Tongue (tissue), 2 donors: Measurements from ENCODE around the gene OR2AJ1. TPM values are rescaled to one million over a fixed set of nuclear protein-coding genes. Genes with fewer than 3 reads are reported as not detected.

Experiments used
- DNase-seq: peaks from one replicate; pipeline ENCODE4 v3.0.0-alpha.2; 2015
- total RNA-seq: library from RNA; depleted of rRNA; stranded (reverse); fragments of >200 nt; gene quantifications from one replicate; pipeline ENCODE4 v1.2.3, GENCODE V29; 2014

Gene OR2AJ1
- total RNA-seq, 1 donor from 2014 or later, result not detected

GRCh38 chr1:247961791-247962190 is 37.1 kb downstream of the OR2AJ1 start:
- DNase-seq, result no peak

GRCh38 chr1:247962911-247963588 is 38.4 kb downstream of the OR2AJ1 start:
- DNase-seq, result no peak

DNA sequence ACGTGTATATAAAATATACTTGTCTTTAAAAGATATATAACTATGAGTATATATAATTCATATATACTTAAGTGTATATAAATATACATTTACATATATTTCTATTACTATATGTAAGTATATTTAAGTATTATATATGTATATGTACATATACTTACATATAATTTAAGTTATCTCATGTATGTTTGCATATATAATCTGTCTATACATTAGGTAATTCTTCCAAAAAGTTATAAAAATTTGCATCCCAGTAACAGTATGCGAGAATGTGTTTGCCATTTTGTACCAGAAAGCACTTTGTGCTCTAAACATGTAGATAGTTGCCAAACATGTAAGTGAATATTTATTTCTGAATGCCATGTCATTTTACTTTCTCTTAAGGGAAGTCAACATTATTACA is 40.2 kb downstream of the OR2AJ1 start, which contains the start of gene OR2AK2:
Gene OR2AK2 (plus strand): TSS at position 301 of the 400 bp plus-strand sequence. CDS start 144 bp downstream, outside the sequence.
- DNase-seq, result no peak

- no peak for DNase-seq
These were observed 42.0 kb downstream of the OR2AJ1 start for GRCh38 chr1:247966532-247967204.

Other genes with a start within 250 kb of the OR2AJ1 start
- gene OR13G1, start 245.2 kb upstream of the OR2AJ1 start, total RNA-seq, result not detected
- gene OR6F1, start 208.2 kb upstream of the OR2AJ1 start, total RNA-seq, result not detected
- gene OR14K1, start 186.3 kb upstream of the OR2AJ1 start, total RNA-seq, result not detected
- gene OR14A2, start 176.7 kb upstream of the OR2AJ1 start, total RNA-seq, result not detected
- gene OR1C1, start 164.3 kb upstream of the OR2AJ1 start, total RNA-seq, result not detected
- not detected for gene OR14A16, start 100.8 kb upstream of the OR2AJ1 start, total RNA-seq
- gene OR11L1, start 83.0 kb upstream of the OR2AJ1 start, total RNA-seq, result not detected
- gene TRIM58, start 67.7 kb upstream of the OR2AJ1 start, total RNA-seq, result 2.5 TPM
- gene OR2W3, start 29.3 kb upstream of the OR2AJ1 start, total RNA-seq, result 1.2 TPM
- not detected for gene OR2T8, start 4.6 kb upstream of the OR2AJ1 start, total RNA-seq
- not detected for gene OR2L8, start 24.0 kb downstream of the OR2AJ1 start, total RNA-seq
- gene OR2AK2, start 40.3 kb downstream of the OR2AJ1 start, total RNA-seq, result not detected
- not detected for gene OR2L5, start 88.8 kb downstream of the OR2AJ1 start, total RNA-seq
- not detected for gene OR2L2, start 105.2 kb downstream of the OR2AJ1 start, total RNA-seq
- gene OR2L3, start 121.9 kb downstream of the OR2AJ1 start, total RNA-seq, result 0.10 TPM
- not detected for gene OR2L13, start 170.3 kb downstream of the OR2AJ1 start, total RNA-seq
- gene OR2M5, start 220.3 kb downstream of the OR2AJ1 start, total RNA-seq, result not detected
- not detected for gene OR2M2, start 249.9 kb downstream of the OR2AJ1 start, total RNA-seq